Activated CD4-positive, CD25-positive, alpha-beta regulatory T cell (primary cell): ENCODE data around the gene PGM5.
A peak's percentile ranks its signal among the peaks of the same experiment; 100 is the strongest.

Experiments used
- DNase-seq, 4 experiments: peaks; one replicate each; lab custom pipeline; 2025; lab: John Stamatoyannopoulos, UW

The PGM5 gene

DNA sequence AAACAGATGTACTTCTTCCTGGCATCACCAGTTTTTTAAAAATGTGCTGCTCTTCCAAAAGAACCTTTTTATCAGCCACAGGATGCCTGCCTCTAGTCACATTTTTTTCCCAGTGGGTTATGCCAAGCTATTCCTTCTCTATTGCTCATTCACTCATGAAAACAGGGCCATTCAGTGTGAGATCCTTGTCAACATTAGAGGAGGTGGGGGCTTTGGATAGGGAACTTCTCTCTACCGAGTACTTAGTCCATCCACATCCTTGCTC is 181.1 kb downstream of the PGM5 start:
- no peak for DNase-seq

- DNase-seq, result no peak
These were observed 181.8 kb downstream of the PGM5 start for GRCh38 chr9:68538200-68538599.

GRCh38 chr9:68540712-68541535 is 184.5 kb downstream of the PGM5 start, which contains the start of gene TMEM252:
TSS of gene TMEM252 (minus strand) at chr9:68540883. CDS start at chr9:68540814, 69 bp downstream.
- no peak for DNase-seq

GRCh38 chr9:68541568-68541967 is 185.2 kb downstream of the PGM5 start:
- no peak for DNase-seq

GRCh38 chr9:68545033-68545705 is 188.8 kb downstream of the PGM5 start:
- no peak for DNase-seq

GRCh38 chr9:68546596-68547390 is 190.4 kb downstream of the PGM5 start:
- no peak for DNase-seq

DNA sequence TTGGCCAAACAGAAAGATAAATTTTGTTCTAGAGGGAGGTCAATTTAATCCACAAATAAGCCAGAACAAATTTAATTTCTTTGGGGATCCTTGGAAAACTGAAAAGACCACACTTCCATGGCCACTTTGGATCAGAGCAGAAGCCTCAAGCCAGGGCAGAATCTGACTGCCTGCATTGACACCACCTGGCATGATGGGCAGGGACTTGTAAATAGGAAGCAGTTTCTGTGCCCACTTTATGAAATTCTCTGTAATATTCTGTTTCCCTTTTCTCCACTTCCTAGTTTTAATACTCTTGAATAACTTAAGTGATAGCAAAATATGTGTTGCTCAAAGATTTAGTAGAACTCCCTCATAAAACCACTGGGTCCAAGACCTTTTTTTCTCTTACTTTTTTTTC is 191.0 kb downstream of the PGM5 start:
- no peak for DNase-seq

GRCh38 chr9:68548241-68548640 is 191.8 kb downstream of the PGM5 start:
- no peak for DNase-seq

DNA sequence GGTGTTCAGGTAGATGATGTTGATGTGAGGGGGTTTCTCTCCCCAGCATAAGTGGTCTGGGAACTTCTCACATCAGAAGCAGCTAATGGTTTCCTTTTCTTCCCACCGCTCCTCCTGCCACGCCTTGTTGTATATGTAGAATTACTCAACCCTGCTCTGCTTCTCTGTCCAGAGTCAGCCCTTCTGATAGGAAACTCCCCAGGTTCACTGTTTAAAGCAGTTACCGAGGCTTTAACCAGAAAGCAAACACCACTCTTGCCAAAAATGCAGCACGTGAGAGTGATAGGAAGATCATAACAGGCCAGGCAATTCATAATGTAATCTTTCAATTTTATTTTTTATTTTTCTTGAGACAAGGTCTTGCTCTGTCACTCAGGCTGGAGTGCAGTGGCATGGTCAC is 194.8 kb downstream of the PGM5 start:
- DNase-seq, result no peak

DNA sequence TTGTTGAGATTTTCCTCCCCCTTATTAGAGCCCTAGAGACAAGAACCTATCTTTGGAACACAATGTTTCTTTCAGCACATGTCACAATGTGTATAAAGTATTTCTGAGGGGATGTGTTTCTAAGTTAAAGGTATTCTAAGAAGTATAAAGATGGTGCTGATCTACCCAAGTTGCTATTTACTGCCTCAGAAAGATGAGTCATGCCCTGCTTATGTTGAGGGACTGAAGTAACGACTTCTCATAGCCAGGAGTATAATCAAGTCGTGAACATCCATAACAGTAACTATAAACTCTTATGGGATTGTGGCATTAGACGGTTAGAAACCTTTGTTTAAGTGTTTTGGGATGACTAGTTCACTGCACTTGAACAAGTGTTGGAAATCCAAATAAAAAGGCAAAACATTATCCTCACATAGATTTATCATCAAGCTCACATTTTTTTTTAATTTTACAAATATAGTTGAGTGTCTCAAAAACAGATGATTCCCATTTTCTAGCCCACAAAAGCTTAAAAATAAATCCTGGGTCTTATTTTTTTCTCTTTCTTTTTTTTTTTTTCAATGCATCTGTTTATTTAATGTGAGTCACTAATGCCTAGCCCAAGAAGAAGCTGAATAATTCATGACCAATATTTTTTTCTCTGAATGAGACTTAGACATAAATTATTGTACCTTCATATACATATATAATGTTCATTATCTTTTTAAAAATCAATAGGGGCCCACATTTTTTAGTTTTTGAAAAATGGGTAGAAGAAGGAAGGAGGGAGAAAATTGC is 196.5 kb downstream of the PGM5 start:
- no peak for DNase-seq

- no peak for DNase-seq
These were observed 199.2 kb downstream of the PGM5 start for GRCh38 chr9:68555437-68556150.

DNA sequence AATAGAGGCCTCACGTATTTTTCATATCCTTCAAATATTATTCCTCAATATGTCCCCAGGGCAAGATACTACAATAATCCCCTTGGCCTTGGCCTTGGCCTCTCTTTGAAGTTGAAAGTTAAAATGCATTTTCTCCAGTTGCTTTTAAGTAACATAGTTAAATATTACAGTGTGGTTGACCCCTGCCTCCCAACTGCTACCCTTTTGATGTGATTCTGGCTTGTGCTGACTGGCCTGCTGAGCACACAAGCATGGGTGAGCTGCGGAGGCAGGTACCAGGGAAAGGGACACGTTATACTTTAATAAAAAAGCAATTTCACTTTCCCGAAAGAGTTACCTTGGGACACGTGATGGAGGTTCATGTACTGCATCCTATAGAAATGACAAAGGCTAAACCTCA is 202.1 kb downstream of the PGM5 start:
- DNase-seq, result no peak

GRCh38 chr9:68560071-68560844 is 203.8 kb downstream of the PGM5 start:
- DNase-seq, result peak in 1 of 4 experiments; percentile 12

- DNase-seq, result no peak
These were observed 206.1 kb downstream of the PGM5 start for GRCh38 chr9:68562461-68562860.

DNA sequence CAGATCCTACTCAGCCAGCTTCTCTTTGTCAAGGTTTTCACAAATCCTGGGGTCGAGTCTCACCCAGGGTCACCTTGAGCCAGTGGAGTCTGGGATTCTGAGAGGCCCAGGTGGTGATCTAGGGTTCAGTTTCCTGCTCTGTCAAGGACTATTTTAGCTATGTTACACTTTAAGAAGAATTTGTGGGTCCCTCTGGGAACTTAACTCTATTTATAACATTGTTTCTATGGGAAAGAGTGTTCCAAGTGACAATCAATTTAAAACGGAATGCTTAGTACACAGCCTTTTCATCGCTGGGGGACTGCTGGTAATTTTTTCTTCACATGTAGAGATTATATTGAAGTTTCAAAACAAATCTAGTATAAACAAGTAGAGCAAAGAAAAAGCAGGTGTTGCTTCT is 211.2 kb downstream of the PGM5 start:
- no peak for DNase-seq

DNA sequence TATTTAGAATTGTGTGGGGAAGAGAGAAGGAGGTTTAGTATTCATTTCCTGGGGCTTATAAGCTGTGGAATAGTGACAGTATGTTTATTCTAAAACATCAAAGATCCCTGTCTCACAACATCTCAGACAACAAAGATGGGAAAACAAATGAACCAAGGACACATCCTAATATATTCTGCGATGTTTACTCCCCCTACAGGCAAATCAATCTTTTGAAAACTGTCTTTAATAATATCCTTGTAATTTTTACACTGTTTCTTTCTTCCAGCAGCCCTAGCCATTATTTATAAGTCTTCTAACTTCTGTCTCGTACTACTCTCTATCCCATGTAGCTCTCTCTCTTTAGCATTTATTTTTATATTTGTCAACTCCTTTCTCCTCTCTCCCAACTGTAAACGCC is 217.7 kb downstream of the PGM5 start:
- DNase-seq, result no peak

- DNase-seq, result no peak
These were observed 219.4 kb downstream of the PGM5 start for GRCh38 chr9:68575817-68576216.

- DNase-seq, result no peak
These were observed 221.6 kb downstream of the PGM5 start for GRCh38 chr9:68577774-68578591.
